GM19099 (cell line): ENCODE data around the gene CD36.

Experiments
- POLR2A ChIP-seq: IDR thresholded peaks from 3 replicates; pipeline ENCODE4 v1.6.1; 2011; ENCODE audit warnings: low read depth; ENCODE audit not compliant: insufficient read length; ENCODE audit errors: extremely low read depth

CD36 gene

DNA sequence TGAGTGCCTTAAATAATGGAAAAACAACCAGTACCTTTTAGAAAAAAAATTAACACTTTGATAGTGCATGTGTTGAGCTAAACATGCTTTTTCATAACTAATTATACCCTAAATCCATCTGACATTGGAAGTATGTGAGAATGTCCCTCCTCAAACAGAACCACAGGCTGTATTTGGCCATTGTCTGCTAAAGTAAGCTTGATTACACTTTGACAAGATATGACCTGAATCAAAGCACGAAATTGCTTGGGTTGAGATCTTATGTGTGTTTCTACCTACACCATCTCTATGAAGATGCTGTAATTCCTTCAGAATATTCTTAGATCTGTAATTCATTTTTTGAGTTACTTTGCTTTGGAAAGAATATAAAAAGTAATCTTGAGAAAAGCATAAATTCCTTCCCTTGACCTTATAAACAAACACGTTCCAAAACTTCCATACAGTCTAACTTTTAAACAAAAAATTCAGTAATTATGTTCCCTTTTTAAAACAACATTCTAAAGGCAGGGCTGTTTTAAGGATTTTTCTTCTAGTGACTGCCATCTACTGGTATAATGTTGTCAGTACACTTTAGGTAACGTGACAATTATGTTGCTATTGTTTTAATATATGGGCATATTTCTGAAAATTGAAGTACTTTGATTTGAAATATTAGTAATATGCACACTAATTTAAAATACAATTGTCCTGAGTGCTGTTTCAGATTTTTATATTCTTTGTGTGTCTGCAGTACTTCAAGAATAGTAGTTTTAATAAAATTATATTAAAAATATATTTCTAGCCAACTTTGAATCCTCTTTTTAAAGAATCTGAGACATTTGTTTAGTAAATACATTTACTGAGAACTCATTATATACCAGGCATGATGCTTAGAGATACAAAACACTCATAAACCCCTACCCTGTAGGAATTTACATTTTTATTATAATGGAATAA is 20.9 kb downstream of the CD36 start:
- no peak for TF ChIP-seq POLR2A

DNA sequence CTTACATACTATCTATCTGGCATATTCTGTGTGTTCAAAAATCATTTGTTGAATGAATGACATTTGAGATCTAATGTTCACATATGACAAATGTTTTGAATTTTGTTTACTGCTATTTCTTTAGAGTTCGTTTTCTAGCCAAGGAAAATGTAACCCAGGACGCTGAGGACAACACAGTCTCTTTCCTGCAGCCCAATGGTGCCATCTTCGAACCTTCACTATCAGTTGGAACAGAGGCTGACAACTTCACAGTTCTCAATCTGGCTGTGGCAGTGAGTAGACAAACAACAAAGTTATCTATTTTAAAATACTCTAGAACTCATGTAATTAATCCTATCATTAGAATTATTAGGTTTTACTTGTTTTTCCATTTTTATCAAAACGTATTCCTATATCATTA is 22.5 kb downstream of the CD36 start:
- TF ChIP-seq POLR2A, result no peak

GRCh38 chr7:80661729-80662128 is 23.3 kb downstream of the CD36 start:
- TF ChIP-seq POLR2A, result no peak

DNA sequence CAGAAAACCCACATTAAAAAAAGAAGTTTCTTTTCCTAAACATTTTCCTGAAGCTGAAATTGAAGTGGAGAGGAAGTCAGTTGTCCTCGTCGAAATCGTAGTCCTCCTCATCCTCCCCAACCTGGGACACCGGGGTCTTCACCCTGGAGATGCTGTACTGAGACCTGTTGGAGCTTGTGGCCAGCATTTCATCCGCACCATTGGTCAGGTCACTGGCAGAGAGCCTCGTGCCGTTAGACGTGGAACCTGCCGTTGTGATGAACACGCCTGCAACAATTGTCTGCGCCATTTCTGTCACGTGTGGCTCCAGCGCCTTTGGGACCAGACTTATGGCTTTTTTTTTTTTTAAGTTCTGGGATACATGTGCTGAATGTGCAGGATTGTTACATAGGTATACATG is 23.8 kb downstream of the CD36 start:
- TF ChIP-seq POLR2A, result no peak

DNA sequence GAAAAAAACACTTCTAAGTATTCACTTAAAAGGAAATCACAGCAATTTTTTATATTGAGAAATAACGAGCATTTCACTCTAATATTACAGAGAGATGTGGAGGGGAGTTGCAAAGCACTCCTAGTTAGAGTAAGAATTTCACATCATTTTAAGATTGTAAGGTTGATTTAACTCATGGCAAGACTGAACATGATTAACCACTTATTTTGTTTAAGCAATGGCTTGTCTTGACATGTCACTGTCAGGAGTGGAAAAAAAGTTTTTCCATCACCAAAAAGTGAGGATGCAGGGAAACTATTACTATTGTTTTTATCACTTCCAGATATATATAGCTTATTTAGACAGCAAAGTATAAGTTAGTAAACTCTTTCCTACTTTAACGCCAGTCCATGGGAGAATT is 27.1 kb downstream of the CD36 start:
- no peak for TF ChIP-seq POLR2A

GRCh38 chr7:80666376-80666775 is 27.9 kb downstream of the CD36 start:
- no peak for TF ChIP-seq POLR2A

DNA sequence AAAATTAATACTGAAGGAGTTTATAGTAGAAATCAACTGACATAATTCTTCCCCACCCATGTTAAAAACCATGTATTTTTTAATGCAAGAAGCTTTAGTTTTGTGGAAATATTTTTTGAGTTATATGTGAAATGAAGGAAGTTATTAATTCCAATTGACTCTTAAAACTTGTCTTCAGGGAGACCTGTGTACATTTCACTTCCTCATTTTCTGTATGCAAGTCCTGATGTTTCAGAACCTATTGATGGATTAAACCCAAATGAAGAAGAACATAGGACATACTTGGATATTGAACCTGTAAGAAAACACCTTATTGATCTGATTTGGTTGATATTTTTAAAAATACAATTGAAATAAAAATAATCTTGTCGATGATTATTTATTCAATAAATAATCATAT is 33.3 kb downstream of the CD36 start:
- no peak for TF ChIP-seq POLR2A

DNA sequence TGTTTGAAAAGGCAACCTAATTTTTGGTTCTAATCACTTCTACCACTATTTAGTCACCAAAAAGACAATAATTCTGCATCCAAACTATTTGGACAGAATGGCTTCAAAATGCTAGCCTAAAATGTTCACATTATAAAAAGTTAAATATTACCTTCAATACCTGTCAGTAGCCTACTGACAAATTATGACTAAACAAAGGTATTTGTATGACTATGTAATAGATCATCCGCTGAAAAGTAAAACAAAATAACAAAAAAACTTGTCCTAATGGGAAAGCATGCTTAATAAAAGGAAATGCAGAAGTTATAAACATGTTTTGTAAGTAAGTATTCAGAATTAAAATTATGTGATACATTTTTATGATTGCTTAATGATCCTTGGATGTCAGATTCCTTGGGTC is 36.6 kb downstream of the CD36 start:
- no peak for TF ChIP-seq POLR2A

GRCh38 chr7:80676404-80676803 is 38.0 kb downstream of the CD36 start:
- TF ChIP-seq POLR2A, result no peak

DNA sequence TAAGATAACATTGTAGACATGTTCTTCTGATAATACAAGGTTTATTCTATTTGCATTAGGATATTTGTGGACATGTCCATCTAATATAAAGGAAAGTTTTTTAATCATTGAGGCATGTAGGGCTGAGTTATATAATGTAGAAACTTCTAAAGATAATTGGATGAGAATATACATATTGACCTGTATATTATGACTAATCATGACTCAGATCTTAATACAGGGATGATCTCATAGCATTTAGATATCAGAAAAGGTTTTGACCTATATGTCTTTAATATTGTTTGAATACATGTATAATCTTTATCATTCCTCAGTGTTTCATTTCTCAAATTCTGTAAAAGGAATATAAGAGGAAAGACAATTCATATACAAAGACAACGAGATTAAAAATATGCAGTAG is 39.2 kb downstream of the CD36 start:
- TF ChIP-seq POLR2A, result no peak

DNA sequence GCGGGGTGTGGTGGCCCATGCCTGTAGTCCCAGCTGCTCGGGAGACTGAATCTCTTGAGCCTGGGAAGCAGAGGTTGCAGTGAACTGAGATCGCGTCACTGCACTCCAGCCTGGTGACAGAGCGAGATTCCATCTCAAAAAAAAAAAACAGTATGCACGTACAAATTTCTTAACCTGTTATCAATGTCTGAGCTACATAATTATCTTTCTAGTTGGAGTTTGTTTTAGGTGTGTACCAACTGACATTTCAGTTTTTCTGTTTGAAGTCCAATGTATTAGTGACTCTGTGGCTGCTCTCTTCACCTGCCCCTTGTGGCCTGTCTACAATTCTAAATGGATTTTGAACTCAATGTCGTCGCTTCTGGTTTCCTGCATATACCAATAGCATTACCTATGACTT is 40.3 kb downstream of the CD36 start:
- TF ChIP-seq POLR2A, result no peak

- no peak for TF ChIP-seq POLR2A
Observed at GRCh38 chr7:80679921-80680907, 41.8 kb downstream of the CD36 start.

DNA sequence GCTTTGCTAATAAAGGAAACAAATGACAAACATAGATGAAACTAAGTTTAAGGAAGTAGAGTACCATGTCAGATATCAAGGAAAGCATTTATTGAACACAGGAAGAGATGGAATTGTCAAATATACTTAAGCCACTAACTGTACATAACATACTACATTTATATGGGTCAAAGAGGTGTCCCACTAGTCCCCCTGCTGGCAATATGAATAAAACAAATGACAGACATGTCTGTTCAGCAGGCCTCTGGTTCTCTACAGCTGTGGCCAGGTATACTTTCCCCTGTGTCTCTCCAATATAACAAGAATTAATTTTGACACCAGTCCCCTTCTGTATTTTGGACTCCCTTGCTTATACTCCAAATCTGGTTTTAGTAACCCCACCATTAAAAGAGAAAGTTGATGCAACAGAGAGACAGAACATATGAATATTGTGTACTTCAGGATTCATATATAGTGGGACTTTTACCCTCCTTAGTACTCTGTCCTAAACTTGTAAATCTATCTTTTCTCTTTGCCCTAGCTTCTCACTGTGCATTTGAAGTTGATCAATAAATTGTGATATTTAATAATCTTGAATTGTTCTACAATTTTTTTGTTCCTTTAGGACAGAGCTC is 42.9 kb downstream of the CD36 start:
- TF ChIP-seq POLR2A, result no peak

DNA sequence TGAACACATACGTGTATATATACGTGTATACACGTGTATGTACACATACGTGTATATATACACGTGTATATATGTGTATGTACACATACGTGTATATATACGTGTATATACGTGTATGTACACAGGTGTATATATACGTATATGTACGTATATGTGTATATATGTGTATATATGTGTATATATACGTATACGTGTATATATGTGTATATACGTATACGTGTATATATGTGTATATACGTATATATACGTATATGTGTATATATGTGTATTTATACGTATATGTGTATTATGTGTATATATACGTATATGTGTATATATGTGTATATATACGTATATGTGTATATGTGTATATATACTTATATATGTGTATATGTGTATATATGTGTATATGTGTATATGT is 44.3 kb downstream of the CD36 start:
- TF ChIP-seq POLR2A, result no peak

- no peak for TF ChIP-seq POLR2A
Observed at GRCh38 chr7:80686576-80686975, 48.1 kb downstream of the CD36 start.
